Measurements from ENCODE around the gene LARGE1. TPM values are rescaled to one million over a fixed set of nuclear protein-coding genes. Genes with fewer than 3 reads are reported as not detected.

Gene LARGE1
- total and polyA plus RNA-seq, 2 of the 13 experiments (the other 11 are each of a cell fraction or from before 2014, with no cell fraction given), result 8.4 to 11.0 TPM

DNA sequence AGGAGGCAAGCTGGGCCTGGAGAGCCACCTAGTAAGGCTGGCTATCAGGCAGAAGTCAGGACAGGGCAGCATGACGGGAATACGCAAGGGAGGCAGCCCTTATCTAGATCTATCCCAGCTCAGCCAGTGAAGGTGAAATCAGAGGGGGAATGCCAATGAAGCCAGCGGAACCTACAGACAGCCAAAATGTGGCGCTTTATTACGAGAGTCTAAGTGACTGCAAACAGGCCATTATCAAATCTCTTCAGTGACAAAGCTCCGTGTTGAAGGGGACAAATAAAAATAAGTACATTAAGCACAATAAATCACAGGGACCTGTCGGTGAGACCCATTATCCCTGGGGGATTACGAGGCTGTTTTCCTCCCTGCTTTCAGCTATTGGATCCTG is 22.8 kb downstream of the LARGE1 start:
- FAIRE-seq, result no peak
- Histone ChIP-seq H3K4me1 (ENCODE audit: insufficient read depth, low read length) (peaks cover 25% of the 10 kb centered on the region), H2AFZ (ENCODE audit: low read length) (no peak overlapping the region), H3K4me2 (ENCODE audit: low read depth, low read length) (no peak overlapping the region), H4K20me1 (ENCODE audit: insufficient read depth, low read length) (no peaks in the 10 kb centered on the region; the same call in 1 of the 2 replicates), H3K9ac (ENCODE audit: insufficient read depth, low read depth, low read length) (no peak overlapping the region), H3K9me3 (ENCODE audit: low read length) (no peaks in the 10 kb centered on the region), H3K79me2 (ENCODE audit: insufficient read depth, low read length) (peaks cover 14% of the 10 kb centered on the region), H3K4me3 (replicated peaks in 1 of 3; ENCODE audit: insufficient read depth in 1 of 3, low read depth in 2 of 3, low read length in 3 of 3) (no peak overlapping the region), H3K36me3 (replicated peaks in 1 of 2; ENCODE audit: control insufficient read depth in 1 of 2, insufficient read depth in 2 of 2, low read length in 2 of 2) (no peaks in the 10 kb centered on the region), H3K27ac (ENCODE audit: extremely low read length, insufficient read depth, low read length) (no peak overlapping the region), H3K27me3 (ENCODE audit: control insufficient read depth in 1 of 2, insufficient read depth in 2 of 2, low read length in 2 of 2) (no peaks in the 10 kb centered on the region)
- no TSS peak for BruUV-seq (replicated peaks)
- no peak for ATAC-seq
- POLR2A ChIA-PET, result no interaction called here
- TF ChIP-seq FOXK1 (CRISPR knock-in tag; IDR thresholded peaks at IDR 0.05; ENCODE audit: borderline replicate concordance, low read depth) (no peak), HDAC6 (IDR thresholded peaks at IDR 0.05; ENCODE audit: low read depth, low read length) (no peak), HMG20B (CRISPR knock-in tag; conservative IDR thresholded peaks at IDR 0.05) (no peak)
- TF ChIP-seq, protein P1, sequence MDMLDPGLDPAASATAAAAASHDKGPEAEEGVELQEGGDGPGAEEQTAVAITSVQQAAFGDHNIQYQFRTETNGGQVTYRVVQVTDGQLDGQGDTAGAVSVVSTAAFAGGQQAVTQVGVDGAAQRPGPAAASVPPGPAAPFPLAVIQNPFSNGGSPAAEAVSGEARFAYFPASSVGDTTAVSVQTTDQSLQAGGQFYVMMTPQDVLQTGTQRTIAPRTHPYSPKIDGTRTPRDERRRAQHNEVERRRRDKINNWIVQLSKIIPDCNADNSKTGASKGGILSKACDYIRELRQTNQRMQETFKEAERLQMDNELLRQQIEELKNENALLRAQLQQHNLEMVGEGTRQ (IDR thresholded peaks at IDR 0.05; ENCODE audit: low read depth, low read length), result no peak
- TF ChIP-seq, protein P1 (CRISPR knock-in tag; IDR thresholded peaks at IDR 0.05; ENCODE audit: borderline replicate concordance), result no peak
- CTCF ChIA-PET (ENCODE audit: low intra/inter-chr PET ratio, low total read pairs), result no interaction called here
- no peak for DNase-seq (ENCODE audit: low spot score)
- WGBS (ENCODE audit: low lambda C conversion rate), result 99% methylated on average over 8 of the region's 8 CpGs
- intact Hi-C loops (cut with micrococcal nuclease; ENCODE audit: unreplicated experiment) (no loop called here), in situ Hi-C loops (cut with HindIII; ENCODE audit: extremely low pct_ligation_motif_present, low pct_unique_long_range_greater_than_20kb) (no loop called here)
